B cell (primary cell): ENCODE measurements around the gene KCNAB3.

ENCODE experiments used
- EZH2 ChIP-seq: IDR thresholded peaks from 2 replicates; pipeline ENCODE4 v1.6.1; 2012; ENCODE audit warnings: borderline replicate concordance, low read depth, mild to moderate bottlenecking, moderate library complexity, low read length; ENCODE audit not compliant: insufficient read depth, poor library complexity, severe bottlenecking
- TF ChIP-seq, protein P1 (sequence below): fragments of 200-600 bp; IDR thresholded peaks from one replicate; pipeline ENCODE4 v1.8.0; 2022; ENCODE audit warnings: antibody characterized with exemption, mild to moderate bottlenecking

DNA sequence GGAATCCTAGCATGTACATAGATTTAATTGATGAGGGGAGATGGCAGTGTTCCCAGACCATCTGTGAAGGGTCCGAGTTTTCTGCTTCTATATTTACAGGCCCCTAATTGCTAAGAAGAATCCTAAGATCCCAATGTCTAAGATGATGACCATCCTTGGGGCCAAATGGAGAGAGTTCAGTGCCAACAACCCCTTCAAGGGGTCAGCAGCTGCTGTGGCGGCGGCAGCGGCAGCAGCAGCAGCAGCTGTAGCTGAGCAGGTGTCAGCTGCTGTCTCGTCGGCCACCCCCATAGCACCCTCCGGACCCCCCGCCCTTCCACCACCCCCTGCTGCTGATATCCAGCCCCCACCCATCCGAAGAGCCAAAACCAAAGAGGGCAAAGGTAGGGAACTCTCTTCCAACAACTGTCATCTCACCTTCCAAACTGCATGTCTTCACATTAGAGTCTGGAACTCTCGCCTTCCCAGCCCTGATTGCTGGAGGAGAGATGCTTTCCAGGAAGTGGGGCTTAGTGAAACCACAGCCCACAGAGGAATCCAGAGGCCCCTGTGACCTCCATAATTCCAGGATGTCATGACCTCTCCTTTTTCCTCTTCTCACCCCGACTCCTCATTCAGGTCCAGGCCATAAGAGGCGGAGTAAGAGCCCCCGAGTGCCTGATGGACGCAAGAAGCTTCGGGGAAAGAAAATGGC is 36.3 kb downstream of the KCNAB3 start:
- TF ChIP-seq, protein P1, sequence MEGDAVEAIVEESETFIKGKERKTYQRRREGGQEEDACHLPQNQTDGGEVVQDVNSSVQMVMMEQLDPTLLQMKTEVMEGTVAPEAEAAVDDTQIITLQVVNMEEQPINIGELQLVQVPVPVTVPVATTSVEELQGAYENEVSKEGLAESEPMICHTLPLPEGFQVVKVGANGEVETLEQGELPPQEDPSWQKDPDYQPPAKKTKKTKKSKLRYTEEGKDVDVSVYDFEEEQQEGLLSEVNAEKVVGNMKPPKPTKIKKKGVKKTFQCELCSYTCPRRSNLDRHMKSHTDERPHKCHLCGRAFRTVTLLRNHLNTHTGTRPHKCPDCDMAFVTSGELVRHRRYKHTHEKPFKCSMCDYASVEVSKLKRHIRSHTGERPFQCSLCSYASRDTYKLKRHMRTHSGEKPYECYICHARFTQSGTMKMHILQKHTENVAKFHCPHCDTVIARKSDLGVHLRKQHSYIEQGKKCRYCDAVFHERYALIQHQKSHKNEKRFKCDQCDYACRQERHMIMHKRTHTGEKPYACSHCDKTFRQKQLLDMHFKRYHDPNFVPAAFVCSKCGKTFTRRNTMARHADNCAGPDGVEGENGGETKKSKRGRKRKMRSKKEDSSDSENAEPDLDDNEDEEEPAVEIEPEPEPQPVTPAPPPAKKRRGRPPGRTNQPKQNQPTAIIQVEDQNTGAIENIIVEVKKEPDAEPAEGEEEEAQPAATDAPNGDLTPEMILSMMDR, result no peak
- no peak for TF ChIP-seq EZH2
